Neural cell (in vitro differentiated cells): ENCODE data around the gene ILRUN. TPM values are rescaled to one million over a fixed set of nuclear protein-coding genes. Genes with fewer than 3 reads are reported as not detected.

Experiments
- H2AFZ ChIP-seq: fragments of 200-600, 300-800 bp; sonication (generic), shearing (Covaris generic); 2 replicates; pipeline ENCODE4 v1.6.0; 2014; ENCODE audit warnings: low read depth, mild to moderate bottlenecking, antibody characterized with exemption, low read length, moderate library complexity
- H3F3A ChIP-seq: fragments of 200-600 bp; shearing (Covaris generic); 2 replicates; pipeline ENCODE4 v1.6.1; 2016; ENCODE audit warnings: mild to moderate bottlenecking, moderate library complexity, mixed read lengths, antibody characterized with exemption, low read length; ENCODE audit not compliant: insufficient read depth, poor library complexity, severe bottlenecking
- H3K27ac ChIP-seq: fragments of 200-600, 300-800 bp; sonication (generic), shearing (Covaris generic); 2 replicates; pipeline ENCODE4 v1.5.1; 2014; ENCODE audit warnings: mild to moderate bottlenecking, low read length, moderate library complexity
- H3K27me3 ChIP-seq: fragments of 300-800, 200-600 bp; sonication (generic), shearing (Covaris generic); 2 replicates; pipeline ENCODE4 v1.6.0; 2014; ENCODE audit warnings: mild to moderate bottlenecking, low read depth, low read length, moderate library complexity; ENCODE audit not compliant: insufficient read depth
- H3K36me3 ChIP-seq: fragments of 300-800, 200-600 bp; sonication (generic), shearing (Covaris generic); 2 replicates; pipeline ENCODE4 v1.5.1; 2014; ENCODE audit warnings: mild to moderate bottlenecking, antibody characterized with exemption, low read length, moderate library complexity; ENCODE audit not compliant: insufficient read depth
- H3K4me2 ChIP-seq: fragments of 300-800, 200-600 bp; sonication (generic), shearing (Covaris generic); 2 replicates; pipeline ENCODE4 v1.6.0; 2014; ENCODE audit warnings: mild to moderate bottlenecking, low read length
- H3K4me3 ChIP-seq: fragments of 300-800, 200-600 bp; sonication (generic), shearing (Covaris generic); 2 replicates; pipeline ENCODE4 v1.5.1; 2014; ENCODE audit warnings: mild to moderate bottlenecking, low read length, moderate library complexity
- H3K79me2 ChIP-seq: fragments of 200-600 bp; shearing (Covaris generic); replicated peaks from 2 replicates; pipeline ENCODE4 v1.6.0; 2014; ENCODE audit warnings: mild to moderate bottlenecking, low read length, moderate library complexity; ENCODE audit not compliant: insufficient read depth
- H3K9ac ChIP-seq: fragments of 300-800, 200-600 bp; sonication (generic), shearing (Covaris generic); 2 replicates; pipeline ENCODE4 v1.6.1; 2016; ENCODE audit warnings: mild to moderate bottlenecking, low read length, mixed read lengths
- H3K9me2 ChIP-seq: fragments of 200-600 bp; shearing (Covaris generic); 2 replicates; pipeline ENCODE4 v1.6.1; 2016; ENCODE audit warnings: mild to moderate bottlenecking, low read length, mixed read lengths; ENCODE audit not compliant: insufficient read depth
- H3K9me3 ChIP-seq: fragments of 200-600, 300-800 bp; sonication (generic), shearing (Covaris generic); 2 replicates; pipeline ENCODE4 v1.6.1; 2016; ENCODE audit warnings: mild to moderate bottlenecking, mixed run types, low read length, moderate library complexity, mixed read lengths
- H4K20me1 ChIP-seq: fragments of 200-600 bp; shearing (Covaris generic); 2 replicates; pipeline ENCODE4 v1.6.1; 2016; ENCODE audit warnings: mild to moderate bottlenecking, mixed run types; ENCODE audit not compliant: insufficient read depth
- CTCF ChIP-seq: fragments of 450-650 bp; IDR thresholded peaks from 2 replicates; pipeline ENCODE4 v1.5.1; 2014; ENCODE audit warnings: antibody characterized with exemption, mild to moderate bottlenecking, moderate library complexity; ENCODE audit not compliant: poor library complexity, severe bottlenecking
- EP300 ChIP-seq: fragments of 450-650 bp; conservative IDR thresholded peaks from 2 replicates; pipeline ENCODE4 v1.6.1; 2014; ENCODE audit warnings: antibody characterized with exemption, mild to moderate bottlenecking, moderate library complexity; ENCODE audit not compliant: poor library complexity, severe bottlenecking
- EZH2 ChIP-seq: fragments of 200-600, 300-800 bp; shearing (Covaris generic), sonication (generic); IDR thresholded peaks from 2 replicates; pipeline ENCODE4 v1.6.1; 2014; ENCODE audit warnings: antibody characterized with exemption, low read length, borderline replicate concordance, mild to moderate bottlenecking; ENCODE audit not compliant: insufficient read depth, poor library complexity, severe bottlenecking
- MXI1 ChIP-seq: fragments of 450-650 bp; conservative IDR thresholded peaks from 2 replicates; pipeline ENCODE4 v1.6.1; 2014; ENCODE audit warnings: antibody characterized with exemption, mild to moderate bottlenecking; ENCODE audit not compliant: poor library complexity, severe bottlenecking
- POLR2AphosphoS5 ChIP-seq: IDR thresholded peaks from 2 replicates; pipeline ENCODE4 v1.6.1; 2012
- RAD21 ChIP-seq: fragments of 450-650 bp; conservative IDR thresholded peaks from 2 replicates; pipeline ENCODE4 v1.6.1; 2014; ENCODE audit warnings: antibody characterized with exemption, mild to moderate bottlenecking, moderate library complexity
- REST ChIP-seq: IDR thresholded peaks from 2 replicates; pipeline ENCODE4 v1.6.1; 2012; ENCODE audit warnings: borderline replicate concordance
- SMC3 ChIP-seq: fragments of 450-650 bp; conservative IDR thresholded peaks from 2 replicates; pipeline ENCODE4 v1.6.1; 2014; ENCODE audit warnings: antibody characterized with exemption, mild to moderate bottlenecking, moderate library complexity; ENCODE audit not compliant: poor library complexity
- TAF1 ChIP-seq: IDR thresholded peaks from 2 replicates; pipeline ENCODE4 v1.6.1; 2012; ENCODE audit warnings: low read depth
- polyA plus RNA-seq: library from polyadenylated mRNA; depleted of rRNA; stranded (reverse); fragments of >200 nt; gene quantifications from 2 replicates; pipeline ENCODE4 v1.2.3, GENCODE V29; 2014

The ILRUN gene
- polyA plus RNA-seq, 1 donor from 2014 or later = 16.0 TPM

GRCh38 chr6:34705241-34705640, 8.7 kb upstream of the ILRUN start:
- Histone ChIP-seq H3K9ac (no peak overlapping the region), H3K4me2 (no peak overlapping the region), H2AFZ (no peak overlapping the region), H3K4me3 (no peak overlapping the region), H3F3A (no peaks in the 10 kb centered on the region), H3K27me3 (no peaks in the 10 kb centered on the region), H4K20me1 (no peaks in the 10 kb centered on the region), H3K9me2 (no peaks in the 10 kb centered on the region), H3K36me3 (no peaks in the 10 kb centered on the region), H3K27ac (no peak overlapping the region), H3K79me2 (no peaks in the 10 kb centered on the region), H3K9me3 (no peaks in the 10 kb centered on the region)
- no peak for TF ChIP-seq CTCF
- TF ChIP-seq REST = no peak
- TF ChIP-seq POLR2AphosphoS5 = no peak
- no peak for TF ChIP-seq TAF1
- no peak for TF ChIP-seq EP300

GRCh38 chr6:34701199-34701598, 4.6 kb upstream of the ILRUN start:
- H3K4me3 ChIP-seq = no peak overlapping the region
- no peak overlapping the region for H2AFZ ChIP-seq
- H3K27ac ChIP-seq = no peak overlapping the region
- H4K20me1 ChIP-seq = no peaks in the 10 kb centered on the region
- H3K9me2 ChIP-seq = no peaks in the 10 kb centered on the region
- H3K9ac ChIP-seq = no peak overlapping the region
- H3K4me2 ChIP-seq = no peak overlapping the region
- H3K79me2 ChIP-seq = peaks cover 2% of the 10 kb centered on the region
- no peaks in the 10 kb centered on the region for H3K36me3 ChIP-seq
- TF ChIP-seq RAD21 = no peak
- TF ChIP-seq POLR2AphosphoS5 = no peak
- H3K27me3 ChIP-seq = no peaks in the 10 kb centered on the region
- H3F3A ChIP-seq = no peaks in the 10 kb centered on the region
- no peaks in the 10 kb centered on the region for H3K9me3 ChIP-seq

- Histone ChIP-seq H3K4me2 (no peak overlapping the region), H3K27ac (no peak overlapping the region), H3K9me2 (no peaks in the 10 kb centered on the region), H2AFZ (no peak overlapping the region), H4K20me1 (no peaks in the 10 kb centered on the region), H3K9ac (no peak overlapping the region), H3K36me3 (no peaks in the 10 kb centered on the region), H3K27me3 (no peaks in the 10 kb centered on the region), H3F3A (no peaks in the 10 kb centered on the region), H3K79me2 (peaks cover 33% of the 10 kb centered on the region), H3K9me3 (no peaks in the 10 kb centered on the region), H3K4me3 (no peak overlapping the region)
- no peak for TF ChIP-seq EP300
- TF ChIP-seq SMC3 = no peak
- TF ChIP-seq POLR2AphosphoS5 = no peak
- no peak for TF ChIP-seq RAD21
- no peak for TF ChIP-seq REST
- TF ChIP-seq MXI1 = no peak
- no peak for TF ChIP-seq TAF1
- no peak for TF ChIP-seq EZH2
- no peak for TF ChIP-seq CTCF
Observed at GRCh38 chr6:34697904-34698559, 1.5 kb upstream of the ILRUN start.
